Measurements from ENCODE around the gene ZNRF2.

DNA sequence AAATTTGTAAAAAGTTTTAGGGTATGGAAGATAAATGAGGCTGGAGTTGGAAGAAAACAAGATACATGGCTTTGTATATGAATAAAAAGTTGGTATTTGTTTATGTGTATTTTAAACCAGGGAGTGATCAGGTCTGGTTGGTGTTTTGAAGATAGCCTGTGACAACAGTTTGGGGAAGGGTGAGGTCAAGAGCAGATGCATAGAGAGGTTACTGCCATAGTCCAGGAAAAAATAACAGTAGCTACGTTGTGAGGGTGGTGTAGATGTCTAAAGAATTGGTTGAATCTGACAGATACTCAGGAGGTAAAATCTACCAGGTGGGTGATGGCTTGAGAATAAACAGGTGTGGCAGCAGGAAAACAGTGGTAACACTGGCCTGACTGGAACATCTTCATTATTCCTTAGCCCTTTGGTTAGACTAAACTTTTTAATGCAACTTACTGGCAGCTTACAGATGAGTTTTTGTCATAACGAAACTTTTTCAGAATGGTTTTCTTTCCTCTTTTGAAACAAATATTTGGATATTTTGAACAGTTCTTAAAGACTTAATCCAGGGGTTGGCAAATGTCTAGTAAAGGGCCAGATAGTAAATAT lies 25.5 kb downstream of the ZNRF2 start:
- TF ChIP-seq, protein P1, sequence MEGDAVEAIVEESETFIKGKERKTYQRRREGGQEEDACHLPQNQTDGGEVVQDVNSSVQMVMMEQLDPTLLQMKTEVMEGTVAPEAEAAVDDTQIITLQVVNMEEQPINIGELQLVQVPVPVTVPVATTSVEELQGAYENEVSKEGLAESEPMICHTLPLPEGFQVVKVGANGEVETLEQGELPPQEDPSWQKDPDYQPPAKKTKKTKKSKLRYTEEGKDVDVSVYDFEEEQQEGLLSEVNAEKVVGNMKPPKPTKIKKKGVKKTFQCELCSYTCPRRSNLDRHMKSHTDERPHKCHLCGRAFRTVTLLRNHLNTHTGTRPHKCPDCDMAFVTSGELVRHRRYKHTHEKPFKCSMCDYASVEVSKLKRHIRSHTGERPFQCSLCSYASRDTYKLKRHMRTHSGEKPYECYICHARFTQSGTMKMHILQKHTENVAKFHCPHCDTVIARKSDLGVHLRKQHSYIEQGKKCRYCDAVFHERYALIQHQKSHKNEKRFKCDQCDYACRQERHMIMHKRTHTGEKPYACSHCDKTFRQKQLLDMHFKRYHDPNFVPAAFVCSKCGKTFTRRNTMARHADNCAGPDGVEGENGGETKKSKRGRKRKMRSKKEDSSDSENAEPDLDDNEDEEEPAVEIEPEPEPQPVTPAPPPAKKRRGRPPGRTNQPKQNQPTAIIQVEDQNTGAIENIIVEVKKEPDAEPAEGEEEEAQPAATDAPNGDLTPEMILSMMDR (IDR thresholded peaks at IDR 0.05), result no peak
- no peak for TF ChIP-seq POLR2A (IDR thresholded peaks at IDR 0.05)

All from body of pancreas (tissue), 4 donors.